ENCODE data around the gene SORBS1.

GRCh38 chr10:95437669-95438068 is 123.5 kb downstream of the SORBS1 start:
- TF ChIP-seq CTCF (IDR thresholded peaks at IDR 0.05), result no peak
- TF ChIP-seq EZH2 (IDR thresholded peaks at IDR 0.05), result no peak
- TF ChIP-seq EZH2phosphoT487 (IDR thresholded peaks at IDR 0.05), result no peak

Measured in neural progenitor cell (in vitro differentiated cells).